K562 (cell line): ENCODE data around the gene FKBP8. TPM values are rescaled to one million over a fixed set of nuclear protein-coding genes. Genes with fewer than 3 reads are reported as not detected.

Source experiments
- ARNT ChIP-seq, 2 experiments: fragments of 450-650 bp; IDR thresholded peaks; 2 replicates each; pipeline ENCODE4 v1.6.1; 2016; ENCODE audit warnings: mild to moderate bottlenecking in 1 of 2
- HDGF ChIP-seq: fragments of 450-650 bp; IDR thresholded peaks from 2 replicates; pipeline ENCODE4 v1.6.1; 2016
- IRF9 ChIP-seq: fragments of 450-650 bp; IDR thresholded peaks from 2 replicates; pipeline ENCODE4 v1.6.1; 2016; ENCODE audit warnings: missing biosample characterization, missing genetic modification characterization
- KLF16 ChIP-seq: IDR thresholded peaks from 2 replicates; pipeline ENCODE4 v1.6.1; 2016; ENCODE audit warnings: antibody characterized with exemption
- SNRNP70 ChIP-seq: fragments of 200-400 bp; formaldehyde crosslinking; optimal IDR thresholded peaks from 2 replicates; pipeline ENCODE3; 2017; ENCODE audit warnings: low read depth, low read length
- SRSF7 ChIP-seq: fragments of 200-400 bp; formaldehyde crosslinking; optimal IDR thresholded peaks from 2 replicates; pipeline ENCODE3; 2017; ENCODE audit warnings: mild to moderate bottlenecking, low read depth, low read length
- TCF7 ChIP-seq: sonication (generic); IDR thresholded peaks from 2 replicates; pipeline ENCODE4 v1.6.1; 2016; ENCODE audit warnings: antibody characterized with exemption, borderline replicate concordance
- TCF7L2 ChIP-seq: fragments of 150-350 bp; IDR thresholded peaks from 2 replicates; pipeline ENCODE4 v1.6.1; 2016; ENCODE audit warnings: low read depth, mild to moderate bottlenecking, low read length, moderate library complexity
- TCFL5 ChIP-seq: fragments of 250-450 bp; sonication (Bioruptor Pico); conservative IDR thresholded peaks from 2 replicates; pipeline ENCODE4 v1.6.1; 2021; ENCODE audit warnings: mild to moderate bottlenecking, moderate library complexity, matching md5 sums
- YY1 ChIP-seq, 3 experiments: IDR thresholded peaks; 2 replicates each; pipeline ENCODE4 v1.6.1; 2011; ENCODE audit warnings: low read length in 2 of 3, mild to moderate bottlenecking in 2 of 3, moderate library complexity in 2 of 3, borderline replicate concordance in 1 of 3, control low read depth in 1 of 3, low read depth in 1 of 3; ENCODE audit not compliant: insufficient read depth in 3 of 3, insufficient replicate concordance in 2 of 3, control insufficient read depth in 1 of 3, insufficient read length in 1 of 3; ENCODE audit errors: extremely low read depth in 1 of 3
- ZNF12 ChIP-seq: sonication (generic); formaldehyde crosslinking; IDR thresholded peaks from 2 replicates; pipeline ENCODE4 v1.4.0; 2020; ENCODE audit warnings: mild to moderate bottlenecking, missing genetic modification reagents
- ZNF830 ChIP-seq: fragments of 250-450 bp; sonication (Bioruptor Pico); IDR thresholded peaks from 2 replicates; pipeline ENCODE4 v1.5.0; 2021; ENCODE audit warnings: mild to moderate bottlenecking
- polyA plus RNA-seq, 8 experiments: library from polyadenylated mRNA; depleted of rRNA in 4 of 8; stranded (reverse) in 5 of 8; unstranded in 3 of 8; fragments of >200 nt; fragmentation: Nextera tagmentation in 2 of 8; fragmentation: Illumina TruSeq in 1 of 8; extraction: Ambion mirVana in 2 of 8; extraction: Trizol in 1 of 8; gene quantifications; 2 replicates each; pipeline versions ENCODE4 v1.2.1 to v1.2.3, GENCODE V29; 2011 to 2014; ENCODE audit warnings: inconsistent platforms in 1 of 8, missing spikeins in 1 of 8
- total RNA-seq, 7 experiments: library from RNA; depleted of rRNA in 6 of 7; stranded (reverse); fragments of >200 nt in 6 of 7; fragmentation: Illumina TruSeq in 2 of 7; extraction: Trizol in 2 of 7; gene quantifications; 2 replicates each; pipeline versions ENCODE4 v1.2.1 to v1.2.3, GENCODE V29; 2011 to 2021; ENCODE audit warnings: low replicate concordance in 1 of 7
- TF ChIP-seq, protein P1 (sequence below): fragments of 250-450 bp; sonication (Bioruptor Pico); IDR thresholded peaks from 2 replicates; pipeline ENCODE4 v1.5.0; 2020; ENCODE audit warnings: mild to moderate bottlenecking, borderline replicate concordance
- TF ChIP-seq, protein P2 (sequence below): fragments of 150-350 bp; IDR thresholded peaks from 2 replicates; pipeline ENCODE4 v1.6.1; 2014; ENCODE audit warnings: low read depth, mild to moderate bottlenecking, low read length, borderline replicate concordance
- TF ChIP-seq, protein P3 (sequence below), 3 experiments: IDR thresholded peaks in 2 of 3; conservative IDR thresholded peaks in 1 of 3; 2 replicates each; pipeline ENCODE4 v1.5.1; 2011 to 2012; ENCODE audit warnings: low read length in 3 of 3, mild to moderate bottlenecking in 3 of 3, control low read depth in 2 of 3, improper control_type of control experiment in 1 of 3, inconsistent platforms in 1 of 3, low read depth in 1 of 3, mixed read lengths in 1 of 3, moderate library complexity in 1 of 3; ENCODE audit not compliant: insufficient read depth in 2 of 3
- TF ChIP-seq, protein P4 (sequence below): fragments of 450-650 bp; IDR thresholded peaks from 2 replicates; pipeline ENCODE4 v1.6.1; 2018; ENCODE audit warnings: mild to moderate bottlenecking, low read depth; ENCODE audit not compliant: partially characterized antibody

FKBP8 gene
- total and polyA plus RNA-seq, 9 of the 15 experiments (the other 6 are each of a cell fraction or from before 2014, with no cell fraction given), result 0.46 to 236 (median 104) TPM

DNA sequence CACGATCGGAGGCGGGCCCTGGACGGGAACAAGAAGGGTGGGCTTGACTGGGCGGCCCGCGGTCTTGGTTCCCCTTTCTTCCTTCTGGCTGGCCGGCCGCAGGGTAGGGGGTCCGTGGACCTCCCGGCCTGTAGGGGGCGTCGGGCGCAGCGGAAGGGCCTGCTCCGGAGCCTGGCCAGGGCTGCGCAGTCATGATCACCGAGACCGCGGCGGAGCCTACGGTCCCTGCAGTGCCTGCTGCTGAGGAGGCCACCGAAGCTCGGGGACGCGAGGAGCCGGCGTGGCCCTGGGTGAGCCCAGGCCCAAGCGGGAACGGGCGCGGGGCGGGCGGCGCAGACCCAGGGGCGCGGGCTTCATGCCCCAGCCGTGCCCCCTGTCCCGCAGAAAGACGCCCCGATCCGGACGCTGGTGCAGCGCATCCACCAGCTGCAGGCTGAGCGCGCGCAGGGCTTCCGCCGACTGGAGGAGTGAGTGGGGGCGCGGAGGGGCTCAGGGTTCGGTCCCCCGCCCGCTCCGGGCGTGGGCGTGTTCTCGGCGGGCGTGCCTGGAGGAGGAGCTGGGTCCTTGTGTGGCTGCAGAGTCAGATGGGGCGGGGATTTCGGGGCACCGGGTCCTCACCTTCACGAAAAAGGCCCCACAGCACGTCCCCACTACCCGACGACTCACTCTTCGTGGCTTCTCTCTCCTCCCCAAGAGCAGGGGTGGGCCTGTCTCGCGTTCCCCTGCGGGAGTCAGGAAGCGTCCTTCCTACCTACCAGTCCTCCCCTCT is 45.4 kb upstream of the FKBP8 start, which contains the start of gene REX1BD (continued):
- TF ChIP-seq, protein P1, sequence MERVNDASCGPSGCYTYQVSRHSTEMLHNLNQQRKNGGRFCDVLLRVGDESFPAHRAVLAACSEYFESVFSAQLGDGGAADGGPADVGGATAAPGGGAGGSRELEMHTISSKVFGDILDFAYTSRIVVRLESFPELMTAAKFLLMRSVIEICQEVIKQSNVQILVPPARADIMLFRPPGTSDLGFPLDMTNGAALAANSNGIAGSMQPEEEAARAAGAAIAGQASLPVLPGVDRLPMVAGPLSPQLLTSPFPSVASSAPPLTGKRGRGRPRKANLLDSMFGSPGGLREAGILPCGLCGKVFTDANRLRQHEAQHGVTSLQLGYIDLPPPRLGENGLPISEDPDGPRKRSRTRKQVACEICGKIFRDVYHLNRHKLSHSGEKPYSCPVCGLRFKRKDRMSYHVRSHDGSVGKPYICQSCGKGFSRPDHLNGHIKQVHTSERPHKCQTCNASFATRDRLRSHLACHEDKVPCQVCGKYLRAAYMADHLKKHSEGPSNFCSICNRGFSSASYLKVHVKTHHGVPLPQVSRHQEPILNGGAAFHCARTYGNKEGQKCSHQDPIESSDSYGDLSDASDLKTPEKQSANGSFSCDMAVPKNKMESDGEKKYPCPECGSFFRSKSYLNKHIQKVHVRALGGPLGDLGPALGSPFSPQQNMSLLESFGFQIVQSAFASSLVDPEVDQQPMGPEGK (CRISPR knock-in tag), result no peak
- peak; percentile 93; the same call in 1 of the 2 replicates for TF ChIP-seq ZNF830
- peak in 1 of 2 experiments; percentile 42; a peak in 1 of 4 replicates for TF ChIP-seq ARNT (IDR thresholded peaks at IDR 0.05)
- no peak for TF ChIP-seq IRF9
- TF ChIP-seq TCF7L2, result no peak
- no peak for TF ChIP-seq SNRNP70
- TF ChIP-seq HDGF, result no peak
- TF ChIP-seq, protein P2, sequence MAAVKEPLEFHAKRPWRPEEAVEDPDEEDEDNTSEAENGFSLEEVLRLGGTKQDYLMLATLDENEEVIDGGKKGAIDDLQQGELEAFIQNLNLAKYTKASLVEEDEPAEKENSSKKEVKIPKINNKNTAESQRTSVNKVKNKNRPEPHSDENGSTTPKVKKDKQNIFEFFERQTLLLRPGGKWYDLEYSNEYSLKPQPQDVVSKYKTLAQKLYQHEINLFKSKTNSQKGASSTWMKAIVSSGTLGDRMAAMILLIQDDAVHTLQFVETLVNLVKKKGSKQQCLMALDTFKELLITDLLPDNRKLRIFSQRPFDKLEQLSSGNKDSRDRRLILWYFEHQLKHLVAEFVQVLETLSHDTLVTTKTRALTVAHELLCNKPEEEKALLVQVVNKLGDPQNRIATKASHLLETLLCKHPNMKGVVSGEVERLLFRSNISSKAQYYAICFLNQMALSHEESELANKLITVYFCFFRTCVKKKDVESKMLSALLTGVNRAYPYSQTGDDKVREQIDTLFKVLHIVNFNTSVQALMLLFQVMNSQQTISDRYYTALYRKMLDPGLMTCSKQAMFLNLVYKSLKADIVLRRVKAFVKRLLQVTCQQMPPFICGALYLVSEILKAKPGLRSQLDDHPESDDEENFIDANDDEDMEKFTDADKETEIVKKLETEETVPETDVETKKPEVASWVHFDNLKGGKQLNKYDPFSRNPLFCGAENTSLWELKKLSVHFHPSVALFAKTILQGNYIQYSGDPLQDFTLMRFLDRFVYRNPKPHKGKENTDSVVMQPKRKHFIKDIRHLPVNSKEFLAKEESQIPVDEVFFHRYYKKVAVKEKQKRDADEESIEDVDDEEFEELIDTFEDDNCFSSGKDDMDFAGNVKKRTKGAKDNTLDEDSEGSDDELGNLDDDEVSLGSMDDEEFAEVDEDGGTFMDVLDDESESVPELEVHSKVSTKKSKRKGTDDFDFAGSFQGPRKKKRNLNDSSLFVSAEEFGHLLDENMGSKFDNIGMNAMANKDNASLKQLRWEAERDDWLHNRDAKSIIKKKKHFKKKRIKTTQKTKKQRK, result no peak
- TF ChIP-seq SRSF7, result peak; percentile 48
- TF ChIP-seq TCFL5 (CRISPR knock-in tag), result no peak
- TF ChIP-seq ZNF12 (CRISPR knock-in tag), result no peak
- no peak for TF ChIP-seq TCF7
- peak in 2 of 3 experiments; percentile 64 to 66 for TF ChIP-seq YY1 (IDR thresholded peaks at IDR 0.05; ENCODE audit: borderline replicate concordance in 1 of 3, control insufficient read depth in 1 of 3, extremely low read depth in 1 of 3, insufficient read depth in 3 of 3, insufficient read length in 1 of 3, insufficient replicate concordance in 2 of 3, low read depth in 1 of 3, low read length in 2 of 3)
- TF ChIP-seq, protein P3, sequence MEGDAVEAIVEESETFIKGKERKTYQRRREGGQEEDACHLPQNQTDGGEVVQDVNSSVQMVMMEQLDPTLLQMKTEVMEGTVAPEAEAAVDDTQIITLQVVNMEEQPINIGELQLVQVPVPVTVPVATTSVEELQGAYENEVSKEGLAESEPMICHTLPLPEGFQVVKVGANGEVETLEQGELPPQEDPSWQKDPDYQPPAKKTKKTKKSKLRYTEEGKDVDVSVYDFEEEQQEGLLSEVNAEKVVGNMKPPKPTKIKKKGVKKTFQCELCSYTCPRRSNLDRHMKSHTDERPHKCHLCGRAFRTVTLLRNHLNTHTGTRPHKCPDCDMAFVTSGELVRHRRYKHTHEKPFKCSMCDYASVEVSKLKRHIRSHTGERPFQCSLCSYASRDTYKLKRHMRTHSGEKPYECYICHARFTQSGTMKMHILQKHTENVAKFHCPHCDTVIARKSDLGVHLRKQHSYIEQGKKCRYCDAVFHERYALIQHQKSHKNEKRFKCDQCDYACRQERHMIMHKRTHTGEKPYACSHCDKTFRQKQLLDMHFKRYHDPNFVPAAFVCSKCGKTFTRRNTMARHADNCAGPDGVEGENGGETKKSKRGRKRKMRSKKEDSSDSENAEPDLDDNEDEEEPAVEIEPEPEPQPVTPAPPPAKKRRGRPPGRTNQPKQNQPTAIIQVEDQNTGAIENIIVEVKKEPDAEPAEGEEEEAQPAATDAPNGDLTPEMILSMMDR (IDR thresholded peaks at IDR 0.05 in 2 of 3, conservative IDR thresholded peaks at IDR 0.05 in 1 of 3; ENCODE audit: insufficient read depth in 2 of 3, low read depth in 1 of 3, low read length in 3 of 3), result peak; percentile 76 to 92 (median 88)
- no peak for TF ChIP-seq KLF16
- TF ChIP-seq, protein P4, sequence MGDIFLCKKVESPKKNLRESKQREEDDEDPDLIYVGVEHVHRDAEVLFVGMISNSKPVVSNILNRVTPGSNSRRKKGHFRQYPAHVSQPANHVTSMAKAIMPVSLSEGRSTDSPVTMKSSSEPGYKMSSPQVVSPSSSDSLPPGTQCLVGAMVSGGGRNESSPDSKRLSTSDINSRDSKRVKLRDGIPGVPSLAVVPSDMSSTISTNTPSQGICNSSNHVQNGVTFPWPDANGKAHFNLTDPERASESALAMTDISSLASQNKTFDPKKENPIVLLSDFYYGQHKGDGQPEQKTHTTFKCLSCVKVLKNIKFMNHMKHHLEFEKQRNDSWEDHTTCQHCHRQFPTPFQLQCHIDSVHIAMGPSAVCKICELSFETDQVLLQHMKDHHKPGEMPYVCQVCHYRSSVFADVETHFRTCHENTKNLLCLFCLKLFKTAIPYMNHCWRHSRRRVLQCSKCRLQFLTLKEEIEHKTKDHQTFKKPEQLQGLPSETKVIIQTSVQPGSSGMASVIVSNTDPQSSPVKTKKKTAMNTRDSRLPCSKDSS, result no peak
